ENCODE results near the gene RSPO3.
A peak's percentile ranks its signal among the peaks of the same experiment; 100 is the strongest.

The RSPO3 gene

GRCh38 chr6:127180426-127180825, 62.0 kb downstream of the RSPO3 start:
- Histone ChIP-seq H3K27ac (no peak overlapping the region), H3K36me3 (no peaks in the 10 kb centered on the region), H3K4me3 (ENCODE audit: low read depth in 1 of 2, low read length in 1 of 2) (no peak overlapping the region), H3K4me1 (ENCODE audit: control insufficient read depth in 1 of 2, insufficient read depth in 1 of 2, low read depth in 1 of 2, low read length in 1 of 2) (peaks cover 0 to 11% of the 10 kb centered on the region in 2 experiments), H3K9me3 (no peaks in the 10 kb centered on the region), H3K27me3 (peaks cover 25% of the 10 kb centered on the region)
- no peak for TF ChIP-seq CTCF (IDR thresholded peaks at IDR 0.05)

GRCh38 chr6:127182501-127182900, 64.0 kb downstream of the RSPO3 start:
- H3K27ac ChIP-seq: no peak overlapping the region
- no peaks in the 10 kb centered on the region for H3K36me3 ChIP-seq
- peaks cover 0 to 11% of the 10 kb centered on the region in 2 experiments for H3K4me1 ChIP-seq (ENCODE audit: control insufficient read depth in 1 of 2, insufficient read depth in 1 of 2, low read depth in 1 of 2, low read length in 1 of 2)
- no peak for TF ChIP-seq CTCF (IDR thresholded peaks at IDR 0.05)
- H3K27me3 ChIP-seq: peaks cover 6% of the 10 kb centered on the region
- H3K9me3 ChIP-seq: no peaks in the 10 kb centered on the region
- H3K4me3 ChIP-seq (ENCODE audit: low read depth in 1 of 2, low read length in 1 of 2): no peak overlapping the region

GRCh38 chr6:127185437-127185995, 67.0 kb downstream of the RSPO3 start:
- peaks cover 0 to 11% of the 10 kb centered on the region in 2 experiments for H3K4me1 ChIP-seq (ENCODE audit: control insufficient read depth in 1 of 2, insufficient read depth in 1 of 2, low read depth in 1 of 2, low read length in 1 of 2)
- no peak overlapping the region for H3K4me3 ChIP-seq (ENCODE audit: low read depth in 1 of 2, low read length in 1 of 2)
- no peak for TF ChIP-seq CTCF (IDR thresholded peaks at IDR 0.05)
- no peak overlapping the region for H3K27ac ChIP-seq
- H3K9me3 ChIP-seq: no peaks in the 10 kb centered on the region
- H3K36me3 ChIP-seq: no peaks in the 10 kb centered on the region
- no peaks in the 10 kb centered on the region for H3K27me3 ChIP-seq

- no peak overlapping the region for H3K27ac ChIP-seq
- peaks cover 5 to 11% of the 10 kb centered on the region in 2 experiments for H3K4me1 ChIP-seq (ENCODE audit: control insufficient read depth in 1 of 2, insufficient read depth in 1 of 2, low read depth in 1 of 2, low read length in 1 of 2)
- H3K9me3 ChIP-seq: no peaks in the 10 kb centered on the region
- H3K36me3 ChIP-seq: no peaks in the 10 kb centered on the region
- H3K27me3 ChIP-seq: no peaks in the 10 kb centered on the region
- H3K4me3 ChIP-seq (ENCODE audit: low read depth in 1 of 2, low read length in 1 of 2): no peak overlapping the region
- TF ChIP-seq CTCF (IDR thresholded peaks at IDR 0.05): peak; percentile 68
These were observed 68.4 kb downstream of the RSPO3 start for GRCh38 chr6:127186889-127187288.

- Histone ChIP-seq H3K27ac (no peak overlapping the region), H3K4me1 (ENCODE audit: control insufficient read depth in 1 of 2, insufficient read depth in 1 of 2, low read depth in 1 of 2, low read length in 1 of 2) (peaks cover 20 to 23% of the 10 kb centered on the region in 2 experiments), H3K9me3 (no peaks in the 10 kb centered on the region), H3K36me3 (no peaks in the 10 kb centered on the region), H3K4me3 (ENCODE audit: low read depth in 1 of 2, low read length in 1 of 2) (no peak overlapping the region), H3K27me3 (no peaks in the 10 kb centered on the region)
- TF ChIP-seq CTCF (IDR thresholded peaks at IDR 0.05): no peak
These were observed 70.3 kb downstream of the RSPO3 start for GRCh38 chr6:127188744-127189143.

All from neutrophil (primary cell).